GM18508 (cell line): ENCODE data around the gene CHN2.

Experiments
- ATAC-seq: cut with Tn5 transposase; IDR thresholded peaks from one replicate; pipeline ENCODE4 v1.9.1; 2021; ENCODE audit warnings: moderate number of reproducible peaks; ENCODE audit not compliant: insufficient read depth, unreplicated experiment

Gene CHN2

GRCh38 chr7:29300649-29301048 is 106.1 kb downstream of the CHN2 start:
- no peak for ATAC-seq

GRCh38 chr7:29302666-29303395 is 108.3 kb downstream of the CHN2 start:
- no peak for ATAC-seq

- no peak for ATAC-seq
Measured at GRCh38 chr7:29304756-29305155, 110.2 kb downstream of the CHN2 start.

- ATAC-seq: no peak
Measured at GRCh38 chr7:29306319-29306991, 111.9 kb downstream of the CHN2 start.

GRCh38 chr7:29308424-29308823 is 113.8 kb downstream of the CHN2 start:
- no peak for ATAC-seq

- no peak for ATAC-seq
Measured at GRCh38 chr7:29309041-29309854, 114.7 kb downstream of the CHN2 start.

- ATAC-seq: no peak
Measured at GRCh38 chr7:29310625-29311024, 116.0 kb downstream of the CHN2 start.

- ATAC-seq: no peak
Measured at GRCh38 chr7:29311314-29311713, 116.7 kb downstream of the CHN2 start.

GRCh38 chr7:29314148-29314547 is 119.6 kb downstream of the CHN2 start:
- no peak for ATAC-seq

- no peak for ATAC-seq
Measured at GRCh38 chr7:29315122-29315891, 120.7 kb downstream of the CHN2 start.

GRCh38 chr7:29315892-29316270 is 121.3 kb downstream of the CHN2 start:
- no peak for ATAC-seq

GRCh38 chr7:29316926-29317325 is 122.4 kb downstream of the CHN2 start:
- no peak for ATAC-seq

- ATAC-seq: no peak
Measured at GRCh38 chr7:29318853-29319718, 124.5 kb downstream of the CHN2 start.

- ATAC-seq: no peak
Measured at GRCh38 chr7:29319719-29320521, 125.3 kb downstream of the CHN2 start.

- ATAC-seq: no peak
Measured at GRCh38 chr7:29320577-29320976, 126.0 kb downstream of the CHN2 start.

GRCh38 chr7:29322023-29322712 is 127.6 kb downstream of the CHN2 start:
- no peak for ATAC-seq

- no peak for ATAC-seq
Measured at GRCh38 chr7:29325476-29325875, 130.9 kb downstream of the CHN2 start.

GRCh38 chr7:29326864-29327263 is 132.3 kb downstream of the CHN2 start:
- ATAC-seq: no peak
